GM03348 (cell line): ENCODE data around the gene SLC38A1.
"Not testable (repeated sequence)": the region's sequence is repeated elsewhere in the genome, so short reads cannot be mapped to it uniquely, and the experiment has no call there.

Experiments used
- DNase-seq: peaks from one replicate; pipeline ENCODE4 v3.0.0; 2012; ENCODE audit warnings: low spot score

SLC38A1 gene

GRCh38 chr12:46264057-46264456 lies 4.8 kb downstream of the SLC38A1 start:
- peak; percentile 56 for DNase-seq

GRCh38 chr12:46263140-46264016 lies 5.5 kb downstream of the SLC38A1 start:
- DNase-seq = no peak

- no peak for DNase-seq
These were observed 7.2 kb downstream of the SLC38A1 start for GRCh38 chr12:46261646-46262045.

GRCh38 chr12:46260913-46261476 lies 7.8 kb downstream of the SLC38A1 start:
- no peak for DNase-seq

GRCh38 chr12:46260124-46260912 lies 8.5 kb downstream of the SLC38A1 start:
- peak; percentile 66 for DNase-seq

- DNase-seq = no peak
These were observed 9.1 kb downstream of the SLC38A1 start for GRCh38 chr12:46259713-46260112.

GRCh38 chr12:46259071-46259470 lies 9.8 kb downstream of the SLC38A1 start:
- no peak for DNase-seq

GRCh38 chr12:46258129-46258528 lies 10.7 kb downstream of the SLC38A1 start:
- no peak for DNase-seq

- no peak for DNase-seq
These were observed 11.9 kb downstream of the SLC38A1 start for GRCh38 chr12:46256942-46257341.

- no peak for DNase-seq
These were observed 15.2 kb downstream of the SLC38A1 start for GRCh38 chr12:46253544-46254162.

- DNase-seq = not testable (repeated sequence)
These were observed 16.8 kb downstream of the SLC38A1 start for GRCh38 chr12:46251994-46252393.

- DNase-seq = not testable (repeated sequence)
These were observed 18.9 kb downstream of the SLC38A1 start for GRCh38 chr12:46249960-46250359.

GRCh38 chr12:46246021-46246700 lies 22.7 kb downstream of the SLC38A1 start:
- DNase-seq = no peak

- no peak for DNase-seq
These were observed 23.8 kb downstream of the SLC38A1 start for GRCh38 chr12:46244997-46245396.

GRCh38 chr12:46244273-46244915 lies 24.4 kb downstream of the SLC38A1 start:
- DNase-seq = no peak

GRCh38 chr12:46242569-46242968 lies 26.3 kb downstream of the SLC38A1 start:
- no peak for DNase-seq

- no peak for DNase-seq
These were observed 28.4 kb downstream of the SLC38A1 start for GRCh38 chr12:46240436-46240835.

GRCh38 chr12:46238821-46239220 lies 30.0 kb downstream of the SLC38A1 start:
- no peak for DNase-seq

GRCh38 chr12:46237371-46238045 lies 31.3 kb downstream of the SLC38A1 start:
- DNase-seq = no peak

- DNase-seq = no peak
These were observed 34.8 kb downstream of the SLC38A1 start for GRCh38 chr12:46234000-46234399.

- no peak for DNase-seq
These were observed 35.4 kb downstream of the SLC38A1 start for GRCh38 chr12:46233423-46233822.
